WERI-Rb-1 (cell line): Measurements from ENCODE around the gene PRSS56.
"Not testable (repeated sequence)": the region's sequence is repeated elsewhere in the genome, so short reads cannot be mapped to it uniquely, and the experiment has no call there.

Experiments
- DNase-seq: peaks from one replicate; pipeline ENCODE4 v3.0.0-alpha.2; 2020
- H3K27ac ChIP-seq: fragments of 250-450 bp; sonication (Bioruptor Pico); 2 replicates; pipeline ENCODE4 v1.5.1; 2020; ENCODE audit warnings: mild to moderate bottlenecking, moderate library complexity
- H3K27me3 ChIP-seq: fragments of 250-450 bp; sonication (Bioruptor Pico); 2 replicates; pipeline ENCODE4 v1.5.1; 2021; ENCODE audit warnings: mild to moderate bottlenecking, low read depth, moderate library complexity; ENCODE audit not compliant: insufficient read depth, severe bottlenecking
- H3K36me3 ChIP-seq: fragments of 250-450 bp; sonication (Bioruptor Pico); 2 replicates; pipeline ENCODE4 v1.5.1; 2020; ENCODE audit warnings: mild to moderate bottlenecking, moderate library complexity
- H3K4me3 ChIP-seq: 2 replicates; pipeline ENCODE4 v1.5.1; 2011; ENCODE audit warnings: low read depth, mild to moderate bottlenecking, control low read depth, low read length
- H3K9me3 ChIP-seq: fragments of 250-450 bp; sonication (Bioruptor Pico); 2 replicates; pipeline ENCODE4 v1.5.1; 2021; ENCODE audit warnings: mild to moderate bottlenecking, moderate library complexity; ENCODE audit not compliant: severe bottlenecking
- CTCF ChIP-seq: IDR thresholded peaks from 2 replicates; pipeline ENCODE4 v1.5.1; 2011; ENCODE audit warnings: low read depth, mild to moderate bottlenecking, control low read depth, inconsistent platforms, low read length

Gene PRSS56

GRCh38 chr2:232556426-232556825 lies 36.2 kb downstream of the PRSS56 start:
- TF ChIP-seq CTCF: no peak
- DNase-seq: no peak
- no peaks in the 10 kb centered on the region for H3K9me3 ChIP-seq
- H3K27ac ChIP-seq: no peak overlapping the region
- peaks cover 68% of the 10 kb centered on the region for H3K36me3 ChIP-seq
- no peak overlapping the region for H3K4me3 ChIP-seq
- H3K27me3 ChIP-seq: no peaks in the 10 kb centered on the region

GRCh38 chr2:232562515-232563151 lies 42.4 kb downstream of the PRSS56 start:
- Histone ChIP-seq H3K4me3 (no peak overlapping the region), H3K27ac (no peak overlapping the region), H3K27me3 (no peaks in the 10 kb centered on the region), H3K9me3 (no peaks in the 10 kb centered on the region), H3K36me3 (peaks cover 70% of the 10 kb centered on the region)
- no peak for TF ChIP-seq CTCF
- DNase-seq: no peak

GRCh38 chr2:232563580-232563979 lies 43.4 kb downstream of the PRSS56 start:
- Histone ChIP-seq H3K27ac (no peak overlapping the region), H3K4me3 (no peak overlapping the region), H3K9me3 (no peaks in the 10 kb centered on the region), H3K27me3 (no peaks in the 10 kb centered on the region), H3K36me3 (peaks cover 70% of the 10 kb centered on the region)
- TF ChIP-seq CTCF: no peak
- no peak for DNase-seq

- no peak for DNase-seq
- TF ChIP-seq CTCF: no peak
- Histone ChIP-seq H3K4me3 (no peak overlapping the region), H3K27ac (no peak overlapping the region), H3K27me3 (no peaks in the 10 kb centered on the region), H3K9me3 (no peaks in the 10 kb centered on the region), H3K36me3 (peaks cover 92% of the 10 kb centered on the region)
Observed at GRCh38 chr2:232567721-232568120, 47.5 kb downstream of the PRSS56 start.

GRCh38 chr2:232568161-232568560 lies 48.0 kb downstream of the PRSS56 start:
- no peak for TF ChIP-seq CTCF
- Histone ChIP-seq H3K27me3 (no peaks in the 10 kb centered on the region), H3K36me3 (peaks cover 97% of the 10 kb centered on the region), H3K9me3 (no peaks in the 10 kb centered on the region), H3K4me3 (no peak overlapping the region), H3K27ac (no peak overlapping the region)
- no peak for DNase-seq

GRCh38 chr2:232569541-232569940 lies 49.4 kb downstream of the PRSS56 start:
- Histone ChIP-seq H3K36me3 (peaks cover 85% of the 10 kb centered on the region), H3K27me3 (no peaks in the 10 kb centered on the region), H3K4me3 (no peak overlapping the region), H3K9me3 (no peaks in the 10 kb centered on the region), H3K27ac (no peak overlapping the region)
- no peak for TF ChIP-seq CTCF
- DNase-seq: no peak

GRCh38 chr2:232570481-232570880 lies 50.3 kb downstream of the PRSS56 start:
- not testable (repeated sequence) for H3K9me3 ChIP-seq, DNase-seq, H3K27ac ChIP-seq, H3K27me3 ChIP-seq, H3K4me3 ChIP-seq
- peaks cover 83% of the 10 kb centered on the region for H3K36me3 ChIP-seq
